ENCODE data around the gene SLC22A1. TPM values are rescaled to one million over a fixed set of nuclear protein-coding genes. Genes with fewer than 3 reads are reported as not detected.

The SLC22A1 gene
- total RNA-seq, 1 donor from 2014 or later, result not detected

GRCh38 chr6:160198606-160199211 lies 77.1 kb downstream of the SLC22A1 start:
- intact Hi-C loops (cut with DNase I), result no loop called here
- DNase-seq (ENCODE audit: low spot score), result no peak

DNA sequence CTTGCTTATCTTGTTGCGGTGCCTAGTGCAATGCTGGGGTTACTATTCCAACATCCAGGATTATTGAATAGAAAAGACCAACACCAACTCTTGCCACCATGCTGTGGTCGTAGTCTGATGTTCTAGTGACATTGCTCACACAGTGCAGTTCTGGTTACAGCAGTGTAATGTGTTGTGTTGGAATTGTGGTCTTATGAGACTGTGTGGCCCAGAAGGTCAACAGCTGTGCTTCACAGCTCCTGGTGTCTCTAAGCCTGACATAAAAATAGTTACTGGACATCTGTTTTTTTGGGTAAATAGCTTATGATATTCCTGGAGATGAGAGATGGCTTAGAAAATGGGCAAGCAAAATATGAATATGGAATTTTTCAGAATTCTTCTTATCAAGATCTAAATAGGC lies 79.4 kb downstream of the SLC22A1 start:
- intact Hi-C loops (cut with DNase I), result no loop called here
- DNase-seq (ENCODE audit: low spot score), result no peak

DNA sequence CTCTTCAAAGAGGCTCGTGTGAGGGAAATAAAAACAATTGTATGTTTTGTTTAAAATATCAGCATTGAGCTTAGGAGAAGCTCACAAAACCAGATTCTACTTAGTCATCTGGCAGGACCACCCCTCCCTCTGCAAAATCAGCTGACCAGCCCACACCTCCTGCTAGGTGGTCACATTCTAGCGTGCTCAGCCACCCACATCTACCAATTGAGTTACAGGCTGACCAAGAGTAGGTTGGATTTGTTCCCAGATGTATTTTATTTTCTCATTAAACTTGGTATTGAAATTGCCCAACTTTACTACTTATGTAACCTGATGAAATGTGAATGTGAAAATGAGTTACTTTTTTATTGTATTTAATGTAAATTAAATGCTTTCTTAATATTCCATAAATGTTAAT lies 80.8 kb downstream of the SLC22A1 start:
- no peak for DNase-seq (ENCODE audit: low spot score)

DNA sequence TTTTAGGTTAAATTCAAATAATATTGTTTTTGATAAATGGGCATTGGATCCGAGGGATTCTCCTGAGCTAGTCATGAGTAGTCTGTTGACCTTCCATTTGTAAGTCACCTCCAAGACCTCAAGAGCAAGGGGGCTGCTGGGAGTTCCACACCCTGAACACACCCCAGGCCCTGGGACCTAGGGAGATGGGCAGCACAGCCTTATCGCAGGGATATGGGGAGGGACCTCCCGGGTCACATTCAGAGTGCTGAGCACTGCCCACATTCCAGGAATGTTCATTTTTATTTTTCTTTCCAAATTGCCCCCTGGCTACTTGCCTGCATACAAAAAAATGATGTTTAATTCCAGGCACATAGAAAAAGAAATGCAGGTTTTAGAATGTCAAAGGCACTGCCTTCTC lies 81.5 kb downstream of the SLC22A1 start:
- intact Hi-C loops (cut with DNase I), result no loop called here

More for the DNA sequence above, 80.8 kb downstream of the SLC22A1 start:
- intact Hi-C loops (cut with DNase I), result no loop called here

GRCh38 chr6:160203522-160203921 lies 81.9 kb downstream of the SLC22A1 start:
- no peak for DNase-seq (ENCODE audit: low spot score)
- intact Hi-C loops (cut with DNase I), result no loop called here

More for the DNA sequence above, 81.5 kb downstream of the SLC22A1 start:
- no peak for DNase-seq (ENCODE audit: low spot score)

GRCh38 chr6:160203953-160204352 lies 82.3 kb downstream of the SLC22A1 start:
- intact Hi-C loops (cut with DNase I), result no loop called here
- DNase-seq (ENCODE audit: low spot score), result no peak

DNA sequence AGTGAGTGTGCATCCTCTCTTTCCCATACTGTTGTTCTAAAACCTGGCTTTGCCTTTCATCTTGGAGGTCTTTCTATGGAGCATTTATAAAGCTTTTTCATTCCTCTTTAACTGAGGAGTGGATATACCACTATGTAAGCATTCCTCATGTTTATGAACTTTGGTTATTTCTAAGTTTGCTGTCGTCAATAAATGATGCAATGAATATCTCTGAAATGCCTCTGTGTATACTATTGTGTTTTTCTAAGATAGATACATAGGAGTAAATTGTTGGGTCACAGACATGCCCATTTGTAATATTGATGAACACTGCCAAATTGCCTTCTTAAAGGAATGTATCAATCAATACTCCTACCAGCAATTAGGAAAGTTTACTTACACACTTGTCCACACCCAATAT lies 83.1 kb downstream of the SLC22A1 start:
- intact Hi-C loops (cut with DNase I), result no loop called here
- DNase-seq (ENCODE audit: low spot score), result no peak

DNA sequence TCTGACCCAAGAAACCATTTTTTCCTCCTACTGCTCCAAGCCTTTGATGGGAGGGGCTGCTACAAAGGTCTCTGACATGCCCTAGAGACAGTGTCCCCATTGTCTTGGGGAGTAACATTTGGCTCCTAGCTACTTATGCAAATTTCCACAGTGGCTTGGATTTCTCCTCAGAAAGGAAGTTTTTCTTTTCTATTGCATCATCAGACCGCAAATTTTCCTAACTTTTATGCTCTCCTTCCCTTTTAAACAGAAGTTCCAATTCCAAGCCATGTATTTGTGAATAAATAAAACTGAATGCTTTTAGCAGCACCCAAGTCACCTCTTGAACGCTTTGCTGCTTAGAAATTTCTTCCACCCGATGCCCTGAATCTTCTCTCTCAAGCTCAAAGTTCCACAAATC lies 86.0 kb downstream of the SLC22A1 start:
- intact Hi-C loops (cut with DNase I), result no loop called here
- DNase-seq (ENCODE audit: low spot score), result no peak

Other genes starting within 250 kb of the SLC22A1 start
- gene MAS1, start 230.8 kb upstream of the SLC22A1 start, total RNA-seq, result 0.03 TPM
- 54.6 TPM for gene IGF2R, start 152.7 kb upstream of the SLC22A1 start, total RNA-seq
- not detected for gene SLC22A2, start 137.0 kb downstream of the SLC22A1 start, total RNA-seq
- gene SLC22A3, start 226.6 kb downstream of the SLC22A1 start, total RNA-seq, result 0.54 TPM